H9 (cell line): Measurements from ENCODE around the gene ENGASE. TPM values are rescaled to one million over a fixed set of nuclear protein-coding genes. Genes with fewer than 3 reads are reported as not detected.

Experiments used
- DNase-seq: peaks from one replicate; pipeline ENCODE4 v3.0.0-alpha.2; 2017
- H2AFZ ChIP-seq: one replicate; pipeline ENCODE4 v1.6.1; 2013; ENCODE audit warnings: mild to moderate bottlenecking, low read length, control low read depth, moderate library complexity
- H2AK5ac ChIP-seq: 2 replicates; pipeline ENCODE4 v1.6.1; 2013; ENCODE audit warnings: low read length, control low read depth, mixed read lengths; ENCODE audit not compliant: insufficient read length
- H2BK120ac ChIP-seq: one replicate; pipeline ENCODE4 v1.6.1; 2013; ENCODE audit warnings: low read depth, mild to moderate bottlenecking, low read length, control low read depth, inconsistent platforms; ENCODE audit not compliant: poor library complexity, severe bottlenecking
- H2BK12ac ChIP-seq: 2 replicates; pipeline ENCODE4 v1.6.1; 2013; ENCODE audit warnings: low read length, control low read depth, mixed read lengths, low read depth; ENCODE audit not compliant: insufficient read length
- H2BK15ac ChIP-seq: 2 replicates; pipeline ENCODE4 v1.6.1; 2013; ENCODE audit warnings: low read depth, low read length, control low read depth
- H2BK20ac ChIP-seq: one replicate; pipeline ENCODE4 v1.6.1; 2013; ENCODE audit warnings: low read depth, mild to moderate bottlenecking, low read length, control low read depth, inconsistent platforms; ENCODE audit not compliant: poor library complexity, severe bottlenecking
- H2BK5ac ChIP-seq: 2 replicates; pipeline ENCODE4 v1.6.1; 2013; ENCODE audit warnings: low read length, control low read depth, mixed read lengths; ENCODE audit not compliant: insufficient read length
- H3K14ac ChIP-seq: 2 replicates; pipeline ENCODE4 v1.6.1; 2013; ENCODE audit warnings: low read length, control low read depth; ENCODE audit not compliant: insufficient read depth
- H3K18ac ChIP-seq: 2 replicates; pipeline ENCODE4 v1.6.1; 2013; ENCODE audit warnings: low read depth, mild to moderate bottlenecking, mixed read lengths, low read length, control low read depth; ENCODE audit not compliant: insufficient read length
- H3K23ac ChIP-seq: 2 replicates; pipeline ENCODE4 v1.6.1; 2013; ENCODE audit warnings: low read length, control low read depth, mixed read lengths, low read depth; ENCODE audit not compliant: insufficient read length
- H3K23me2 ChIP-seq: 2 replicates; pipeline ENCODE4 v1.6.1; 2013; ENCODE audit warnings: low read depth, mild to moderate bottlenecking, mixed read lengths, low read length, control low read depth; ENCODE audit not compliant: insufficient read length, poor library complexity, severe bottlenecking
- H3K27ac ChIP-seq: 2 replicates; pipeline ENCODE4 v1.5.1; 2013; ENCODE audit warnings: low read length, control low read depth, mixed read lengths, low read depth; ENCODE audit not compliant: insufficient read length
- H3K27me3 ChIP-seq: 2 replicates; pipeline ENCODE4 v1.6.1; 2013; ENCODE audit warnings: low read length, control low read depth, inconsistent platforms; ENCODE audit not compliant: insufficient read depth
- H3K4ac ChIP-seq: 2 replicates; pipeline ENCODE4 v1.6.1; 2013; ENCODE audit warnings: low read depth, mild to moderate bottlenecking, control low read depth, inconsistent platforms, low read length, moderate library complexity
- H3K4me1 ChIP-seq: 2 replicates; pipeline ENCODE4 v1.6.1; 2013; ENCODE audit warnings: low read length, control low read depth, inconsistent platforms; ENCODE audit not compliant: insufficient read depth
- H3K4me2 ChIP-seq: 2 replicates; pipeline ENCODE4 v1.6.1; 2013; ENCODE audit warnings: low read length, control low read depth, mixed read lengths; ENCODE audit not compliant: insufficient read length, insufficient read depth
- H3K56ac ChIP-seq: 2 replicates; pipeline ENCODE4 v1.6.1; 2013; ENCODE audit warnings: low read depth, mild to moderate bottlenecking, mixed read lengths, low read length, control low read depth; ENCODE audit not compliant: insufficient read length
- H3K79me1 ChIP-seq: 2 replicates; pipeline ENCODE4 v1.6.1; 2013; ENCODE audit warnings: low read depth, mild to moderate bottlenecking, moderate library complexity, low read length, control low read depth, inconsistent platforms; ENCODE audit not compliant: insufficient read depth, poor library complexity, severe bottlenecking
- H3K79me2 ChIP-seq: 2 replicates; pipeline ENCODE4 v1.6.1; 2013; ENCODE audit warnings: low read length, control low read depth, inconsistent platforms; ENCODE audit not compliant: insufficient read depth
- H3K9ac ChIP-seq: 2 replicates; pipeline ENCODE4 v1.6.1; 2013; ENCODE audit warnings: low read length, control low read depth, mixed read lengths; ENCODE audit not compliant: insufficient read length; ENCODE audit errors: extremely low read depth
- H3K9me3 ChIP-seq: one replicate; pipeline ENCODE4 v1.6.1; 2013; ENCODE audit warnings: low read depth, low read length, inconsistent platforms; ENCODE audit not compliant: control insufficient read depth
- H3T11ph ChIP-seq: one replicate; pipeline ENCODE4 v1.6.1; 2013; ENCODE audit warnings: mild to moderate bottlenecking, low read length, control low read depth, inconsistent platforms
- H4K20me1 ChIP-seq: one replicate; pipeline ENCODE4 v1.6.1; 2013; ENCODE audit not compliant: control insufficient read depth, insufficient read length, insufficient read depth
- H4K5ac ChIP-seq: 2 replicates; pipeline ENCODE4 v1.6.1; 2013; ENCODE audit warnings: low read depth, mild to moderate bottlenecking, mixed read lengths, low read length, control low read depth; ENCODE audit not compliant: insufficient read length
- H4K8ac ChIP-seq: replicated peaks from 2 replicates; pipeline ENCODE4 v1.6.1; 2013; ENCODE audit warnings: low read length, control low read depth, mixed read lengths, low read depth; ENCODE audit not compliant: insufficient read length
- H4K91ac ChIP-seq: 2 replicates; pipeline ENCODE4 v1.6.1; 2013; ENCODE audit warnings: low read depth, mild to moderate bottlenecking, moderate library complexity, mixed read lengths, low read length, control low read depth; ENCODE audit not compliant: insufficient read length
- H3K27ac Mint-ChIP-seq, 3 experiments: 2 replicates in 2 of 3; 3 replicates in 1 of 3; pipeline ENCODE4 v1.8.0; 2020 to 2021; ENCODE audit warnings: mixed read lengths in 3 of 3, mild to moderate bottlenecking in 1 of 3, moderate library complexity in 1 of 3
- H3K27me3 Mint-ChIP-seq: 2 replicates; pipeline ENCODE4 v1.8.0; 2021; ENCODE audit warnings: low read depth, mild to moderate bottlenecking, moderate library complexity, mixed read lengths
- H3K36me3 Mint-ChIP-seq, 3 experiments: 2 replicates in 2 of 3; 3 replicates in 1 of 3; pipeline ENCODE4 v1.8.0; 2020 to 2021; ENCODE audit warnings: low read depth in 3 of 3, mixed read lengths in 3 of 3; ENCODE audit not compliant: insufficient read depth in 1 of 3
- H3K4me1 Mint-ChIP-seq, 2 experiments: 2 replicates each; pipeline ENCODE4 v1.8.0; 2020; ENCODE audit warnings: mixed read lengths in 2 of 2
- H3K4me3 Mint-ChIP-seq, 2 experiments: 2 replicates in 1 of 2; 3 replicates in 1 of 2; pipeline ENCODE4 v1.8.0; 2020 to 2021; ENCODE audit warnings: mild to moderate bottlenecking in 2 of 2, mixed read lengths in 2 of 2, moderate library complexity in 1 of 2
- H3K9me3 Mint-ChIP-seq, 2 experiments: 2 replicates in 1 of 2; 3 replicates in 1 of 2; pipeline ENCODE4 v1.8.0; 2020; ENCODE audit warnings: mild to moderate bottlenecking in 2 of 2, mixed read lengths in 2 of 2, moderate library complexity in 1 of 2
- WGBS: extraction: QIAGEN DNeasy Blood & Tissue Kit; methylation state at CpG from one replicate; pipeline ENCODE4 v1.1.7; 2013; ENCODE audit warnings: missing lambda C conversion rate, low lambda C conversion rate, mixed read lengths; ENCODE audit not compliant: insufficient read length; ENCODE audit errors: extremely low coverage; 5-methylcytosine and 5-hydroxymethylcytosine counted together
- total RNA-seq: library from RNA; stranded (reverse); gene quantifications from 2 replicates; pipeline ENCODE4 v1.2.1, GENCODE V29; 2021
- TF ChIP-seq, protein P1 (sequence below): fragments of 200-600 bp; sonication (generic); conservative IDR thresholded peaks from 3 replicates; pipeline ENCODE4 v1.8.0; 2021; ENCODE audit warnings: antibody characterized with exemption, mild to moderate bottlenecking

Gene ENGASE
- total RNA-seq, 1 experiment from 2014 or later, result 20.6 TPM

DNA sequence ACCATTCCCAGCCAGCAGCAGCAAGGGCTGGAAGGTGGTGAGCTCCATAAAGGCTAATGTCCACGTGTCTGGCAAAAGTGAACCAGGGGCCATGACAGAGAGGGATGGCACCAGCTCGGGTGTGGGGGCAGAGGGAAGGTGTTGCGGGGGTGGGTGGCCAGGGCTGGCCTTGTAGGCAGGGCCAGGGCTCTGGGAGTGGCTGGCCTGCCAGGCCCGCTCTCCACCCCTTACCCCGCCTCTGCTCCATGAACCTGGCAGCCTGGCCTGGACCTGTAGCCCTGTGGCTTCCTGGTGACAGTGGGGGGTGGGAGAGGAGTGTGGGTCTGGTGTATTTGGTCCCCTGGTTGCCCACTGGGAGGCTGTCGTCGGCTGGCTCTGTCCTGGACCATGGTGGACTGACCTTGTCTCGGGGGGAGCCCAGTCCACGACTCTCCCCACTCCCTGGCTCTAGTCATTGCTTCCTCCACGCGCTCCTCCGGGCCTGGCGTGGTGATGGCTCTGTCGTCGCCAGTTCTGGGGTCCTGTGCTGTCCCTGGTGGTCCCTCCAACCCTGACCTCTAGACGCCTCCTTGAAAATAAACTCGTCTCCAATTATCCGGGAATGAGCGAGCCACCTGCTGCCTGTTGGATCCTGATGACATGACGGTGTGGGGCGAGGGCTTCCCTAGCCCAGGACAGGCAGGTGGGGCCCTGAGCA, 50.0 kb downstream of the ENGASE start:
- peaks cover 15% of the 10 kb centered on the region for H3K27me3 Mint-ChIP-seq
- H3K4me1 Mint-ChIP-seq, result peaks cover 2% of the 10 kb centered on the region in 2 experiments; a peak in 2 of 4 replicates
- TF ChIP-seq, protein P1, sequence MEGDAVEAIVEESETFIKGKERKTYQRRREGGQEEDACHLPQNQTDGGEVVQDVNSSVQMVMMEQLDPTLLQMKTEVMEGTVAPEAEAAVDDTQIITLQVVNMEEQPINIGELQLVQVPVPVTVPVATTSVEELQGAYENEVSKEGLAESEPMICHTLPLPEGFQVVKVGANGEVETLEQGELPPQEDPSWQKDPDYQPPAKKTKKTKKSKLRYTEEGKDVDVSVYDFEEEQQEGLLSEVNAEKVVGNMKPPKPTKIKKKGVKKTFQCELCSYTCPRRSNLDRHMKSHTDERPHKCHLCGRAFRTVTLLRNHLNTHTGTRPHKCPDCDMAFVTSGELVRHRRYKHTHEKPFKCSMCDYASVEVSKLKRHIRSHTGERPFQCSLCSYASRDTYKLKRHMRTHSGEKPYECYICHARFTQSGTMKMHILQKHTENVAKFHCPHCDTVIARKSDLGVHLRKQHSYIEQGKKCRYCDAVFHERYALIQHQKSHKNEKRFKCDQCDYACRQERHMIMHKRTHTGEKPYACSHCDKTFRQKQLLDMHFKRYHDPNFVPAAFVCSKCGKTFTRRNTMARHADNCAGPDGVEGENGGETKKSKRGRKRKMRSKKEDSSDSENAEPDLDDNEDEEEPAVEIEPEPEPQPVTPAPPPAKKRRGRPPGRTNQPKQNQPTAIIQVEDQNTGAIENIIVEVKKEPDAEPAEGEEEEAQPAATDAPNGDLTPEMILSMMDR, result no peak
- Histone ChIP-seq H2BK20ac (no peak overlapping the region), H4K91ac (no peak overlapping the region), H2BK12ac (no peak overlapping the region), H3K23ac (no peak overlapping the region), H3K23me2 (no peaks in the 10 kb centered on the region), H4K20me1 (no peaks in the 10 kb centered on the region), H3K4me1 (no peaks in the 10 kb centered on the region), H4K8ac (no peak overlapping the region), H2BK120ac (no peak overlapping the region), H2BK15ac (no peak overlapping the region), H2AFZ (no peak overlapping the region), H3K4me2 (no peak overlapping the region), H3K56ac (no peak overlapping the region), H4K5ac (no peak overlapping the region), H3T11ph (no peak overlapping the region), H2BK5ac (no peak overlapping the region), H3K27me3 (no peaks in the 10 kb centered on the region), H3K79me2 (no peaks in the 10 kb centered on the region), H2AK5ac (no peak overlapping the region), H3K14ac (no peak overlapping the region; the same call in 1 of the 2 replicates), H3K9ac (no peak overlapping the region), H3K27ac (no peak overlapping the region), H3K9me3 (no peaks in the 10 kb centered on the region), H3K79me1 (no peaks in the 10 kb centered on the region), H3K18ac (no peak overlapping the region), H3K4ac (no peak overlapping the region)
- no peak for DNase-seq
- no CpG with 5 or more reads among the region's 21 CpGs for WGBS
- H3K4me3 Mint-ChIP-seq, result no peak overlapping the region
- H3K27ac Mint-ChIP-seq, result peak overlapping the region in 1 of 3 experiments; percentile 44; a peak in 1 of 7 replicates
- H3K9me3 Mint-ChIP-seq, result no peaks in the 10 kb centered on the region
- no peaks in the 10 kb centered on the region for H3K36me3 Mint-ChIP-seq
